HepG2 (cell line): ENCODE results near the gene SYT17. TPM values are rescaled to one million over a fixed set of nuclear protein-coding genes. Genes with fewer than 3 reads are reported as not detected.

Source experiments
- ATAC-seq: fragments of 200-7000 bp; cut with Tn5 transposase; 3 replicates; pipeline ENCODE4 v1.9.1; 2020; ENCODE audit warnings: mild to moderate bottlenecking, moderate library complexity
- BruUV-seq: library from RNA; stranded (reverse); fragments of 400-500 nt; replicated peaks from 2 replicates; lab custom pipeline; 2021; lab: Mats Ljungman, UMichigan
- CTCF ChIA-PET: fragments of 300-600 bp; formaldehyde crosslinking; extraction: SDS; loops from one replicate; lab custom pipeline; 2021; ENCODE audit warnings: low total read pairs, inconsistent platforms, low intra/inter-chr PET ratio; lab: Yijun Ruan, JAX
- POLR2A ChIA-PET: fragments of 350-600 bp; sonication (Branson Sonifier 250); formaldehyde crosslinking; loops from one replicate; lab custom pipeline; 2020; ENCODE audit warnings: antibody characterized with exemption, inconsistent platforms; lab: Yijun Ruan, JAX
- DNase-seq: peaks from one replicate; pipeline ENCODE4 v3.0.0-alpha.2; 2015; ENCODE audit warnings: low spot score
- FAIRE-seq: peaks from 3 replicates; lab custom pipeline; 2011; peaks lifted over from hg19 to GRCh38; lab: Jason Lieb, UNC
- H2AFZ ChIP-seq: one replicate; pipeline ENCODE4 v1.6.1; 2011; ENCODE audit warnings: low read length, inconsistent platforms
- H3K27ac ChIP-seq: fragments of 300-600 bp; 3 replicates; pipeline ENCODE4 v1.8.0; 2011; ENCODE audit warnings: mixed run types, mild to moderate bottlenecking, mixed read lengths, low read length, inconsistent platforms; ENCODE audit not compliant: insufficient read depth; ENCODE audit errors: extremely low read length
- H3K27me3 ChIP-seq, 2 experiments: fragments of 200-600 bp in 1 of 2; 2 replicates in 1 of 2; 3 replicates in 1 of 2; pipeline versions ENCODE4 v1.6.0 to v1.8.0; 2011; ENCODE audit warnings: low read length in 2 of 2, mild to moderate bottlenecking in 2 of 2, moderate library complexity in 2 of 2, inconsistent platforms in 1 of 2; ENCODE audit not compliant: insufficient read depth in 2 of 2, control insufficient read depth in 1 of 2
- H3K36me3 ChIP-seq, 2 experiments: fragments of 200-600 bp in 1 of 2; replicated peaks in 1 of 2; 2 replicates in 1 of 2; 3 replicates in 1 of 2; pipeline versions ENCODE4 v1.5.1 to v1.8.0; 2011; ENCODE audit warnings: low read length in 2 of 2, inconsistent platforms in 1 of 2; ENCODE audit not compliant: insufficient read depth in 2 of 2, control insufficient read depth in 1 of 2
- H3K4me1 ChIP-seq: 2 replicates; pipeline ENCODE4 v1.5.1; 2012; ENCODE audit warnings: low read length, inconsistent platforms; ENCODE audit not compliant: insufficient read depth
- H3K4me2 ChIP-seq: 2 replicates; pipeline ENCODE4 v1.6.0; 2011; ENCODE audit warnings: low read depth, low read length, inconsistent platforms
- H3K4me3 ChIP-seq, 3 experiments: fragments of 200-600 bp in 1 of 3; sonication (generic), shearing (Covaris generic) in 1 of 3; replicated peaks in 1 of 3; 2 replicates each; pipeline ENCODE4 v1.5.1; 2011 to 2016; ENCODE audit warnings: low read length in 3 of 3, inconsistent platforms in 2 of 3, low read depth in 2 of 3, mild to moderate bottlenecking in 2 of 3, control low read depth in 1 of 3, mixed read lengths in 1 of 3; ENCODE audit not compliant: insufficient read depth in 1 of 3
- H3K79me2 ChIP-seq: one replicate; pipeline ENCODE4 v1.6.1; 2011; ENCODE audit warnings: low read length, inconsistent platforms; ENCODE audit not compliant: insufficient read depth
- H3K9ac ChIP-seq: 2 replicates; pipeline ENCODE4 v1.6.0; 2011; ENCODE audit warnings: mild to moderate bottlenecking, low read depth, low read length, inconsistent platforms; ENCODE audit not compliant: insufficient read depth
- H3K9me3 ChIP-seq: 2 replicates; pipeline ENCODE4 v1.5.1; 2012; ENCODE audit warnings: mild to moderate bottlenecking, low read length
- H4K20me1 ChIP-seq: 2 replicates; pipeline ENCODE4 v1.6.0; 2011; ENCODE audit warnings: inconsistent platforms, mild to moderate bottlenecking, low read length, moderate library complexity; ENCODE audit not compliant: insufficient read depth
- AKNA ChIP-seq: sonication (generic); formaldehyde crosslinking; IDR thresholded peaks from 2 replicates; pipeline ENCODE4 v1.4.0; 2020; ENCODE audit warnings: missing genetic modification reagents, borderline replicate concordance
- BHLHE40 ChIP-seq: IDR thresholded peaks from 2 replicates; pipeline ENCODE4 v1.6.1; 2011; ENCODE audit warnings: low read length, improper control_type of control experiment
- KAT7 ChIP-seq: IDR thresholded peaks from 2 replicates; pipeline ENCODE4 v1.6.1; 2018; ENCODE audit warnings: borderline replicate concordance, missing compliant biosample characterization
- MAFF ChIP-seq: IDR thresholded peaks from 2 replicates; pipeline ENCODE4 v1.6.1; 2011; ENCODE audit warnings: low read depth, low read length, improper control_type of control experiment
- MXI1 ChIP-seq: IDR thresholded peaks from 3 replicates; pipeline ENCODE4 v1.6.1; 2012; ENCODE audit warnings: low read depth, low read length, inconsistent platforms, borderline replicate concordance
- NCOR1 ChIP-seq: fragments of 200-600 bp; sonication (generic); IDR thresholded peaks from 2 replicates; pipeline ENCODE4 v1.7.0; 2017; ENCODE audit warnings: antibody characterized with exemption, low read length, borderline replicate concordance
- RERE ChIP-seq: IDR thresholded peaks from 2 replicates; pipeline ENCODE4 v1.6.1; 2016; ENCODE audit warnings: low read depth, missing genetic modification reagents, missing compliant biosample characterization
- SMYD3 ChIP-seq: sonication (generic); formaldehyde crosslinking; IDR thresholded peaks from 2 replicates; pipeline ENCODE4 v1.8.1; 2023; ENCODE audit warnings: mild to moderate bottlenecking, missing genetic modification reagents
- ZNF224 ChIP-seq: sonication (generic); formaldehyde crosslinking; IDR thresholded peaks from 2 replicates; pipeline ENCODE4 v1.5.0; 2020; ENCODE audit warnings: mild to moderate bottlenecking, missing genetic modification reagents
- ZNF441 ChIP-seq: sonication (generic); formaldehyde crosslinking; IDR thresholded peaks from 2 replicates; pipeline ENCODE4 v1.7.0; 2021; ENCODE audit warnings: missing genetic modification reagents, borderline replicate concordance
- ZZZ3 ChIP-seq: sonication (generic); formaldehyde crosslinking; IDR thresholded peaks from 2 replicates; pipeline ENCODE4 v1.4.0; 2020; ENCODE audit warnings: missing genetic modification reagents, mild to moderate bottlenecking, borderline replicate concordance
- WGBS: methylation state at CpG from one replicate; pipeline ENCODE4 v1.1.6; 2017; ENCODE audit warnings: low lambda C conversion rate; 5-methylcytosine and 5-hydroxymethylcytosine counted together
- in situ Hi-C: cut with HindIII; loops from 2 replicates; pipeline ENCODE4 v1.10.0; 2017; ENCODE audit warnings: low pct_unique_long_range_greater_than_20kb; ENCODE audit not compliant: extremely low pct_ligation_motif_present
- intact Hi-C: fragments of 100-400 bp; cut with micrococcal nuclease; formaldehyde crosslinking; loops from one replicate; pipeline ENCODE4 v1.10.0; 2022; ENCODE audit not compliant: unreplicated experiment
- polyA plus RNA-seq, 8 experiments: library from polyadenylated mRNA; depleted of rRNA in 3 of 8; stranded (reverse) in 7 of 8; unstranded in 1 of 8; fragments of >200 nt; fragmentation: Illumina TruSeq in 4 of 8; extraction: Trizol in 4 of 8; gene quantifications; 2 replicates each; pipeline versions ENCODE4 v1.2.1 to v1.2.3, GENCODE V29; 2011 to 2016; ENCODE audit warnings: low read depth in 4 of 8, missing spikeins in 1 of 8, mixed read lengths in 1 of 8; ENCODE audit not compliant: insufficient read depth in 1 of 8
- total RNA-seq, 5 experiments: library from RNA; depleted of rRNA; stranded (reverse); fragments of >200 nt; fragmentation: Illumina TruSeq; extraction: Trizol; gene quantifications; 2 replicates each; pipeline ENCODE4 v1.2.3, GENCODE V29; 2016; ENCODE audit warnings: low read depth in 1 of 5
- TF ChIP-seq, protein P1 (sequence below): sonication (generic); formaldehyde crosslinking; IDR thresholded peaks from 2 replicates; pipeline ENCODE4 v1.5.0; 2020; ENCODE audit warnings: mild to moderate bottlenecking, missing genetic modification reagents

SYT17 gene
- total and polyA plus RNA-seq, 2 of the 13 experiments (the other 11 are each of a cell fraction or from before 2014, with no cell fraction given): 0.44 TPM; not detected in 1

DNA sequence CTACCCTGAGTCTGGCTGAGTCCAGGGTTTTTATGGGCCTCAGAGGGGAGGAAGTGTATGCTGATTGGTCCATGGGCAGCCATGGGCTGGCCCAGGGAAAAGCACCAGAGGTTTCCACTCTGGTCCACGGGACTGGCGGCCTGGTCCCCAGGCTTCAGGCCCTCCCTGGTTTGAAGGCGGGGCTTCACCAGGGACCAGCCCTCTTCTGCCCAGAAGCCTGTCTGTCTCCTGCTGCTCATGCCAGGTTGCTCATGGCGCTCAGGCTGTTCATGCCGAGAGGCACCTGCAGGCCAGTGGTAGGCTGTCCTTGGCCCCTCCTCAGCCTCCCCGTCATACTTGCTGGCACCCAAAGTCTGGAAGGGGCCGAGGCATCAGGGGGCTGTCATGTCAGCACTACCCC is 72.5 kb downstream of the SYT17 start:
- Histone ChIP-seq H3K79me2 (no peaks in the 10 kb centered on the region), H4K20me1 (no peaks in the 10 kb centered on the region), H3K9ac (no peak overlapping the region), H3K27me3 (peaks cover 0 to 7% of the 10 kb centered on the region in 2 experiments; a peak in 1 of 5 replicates), H3K4me3 (no peak overlapping the region), H3K36me3 (no peaks in the 10 kb centered on the region), H3K9me3 (peaks cover 6% of the 10 kb centered on the region; the same call in 1 of the 2 replicates), H3K4me1 (peaks cover 10% of the 10 kb centered on the region; the same call in 1 of the 2 replicates), H3K4me2 (no peak overlapping the region), H2AFZ (no peak overlapping the region), H3K27ac (no peak overlapping the region)
- intact Hi-C loops: no loop called here
- ChIA-PET POLR2A (no interaction called here), CTCF (no interaction called here)
- peak; percentile 16; the same call in 2 of the 3 replicates for ATAC-seq
- DNase-seq: no peak
- BruUV-seq: no TSS peak
- 63% methylated on average over 5 of the region's 7 CpGs for WGBS
- no peak for FAIRE-seq
- in situ Hi-C loops: no loop called here
- TF ChIP-seq AKNA (CRISPR knock-in tag) (no peak), ZNF224 (no peak), MXI1 (no peak), NCOR1 (no peak), RERE (CRISPR knock-in tag) (no peak), SMYD3 (no peak), ZNF441 (CRISPR knock-in tag) (no peak), MAFF (no peak), ZZZ3 (no peak), KAT7 (no peak), BHLHE40 (no peak)
- TF ChIP-seq, protein P1, sequence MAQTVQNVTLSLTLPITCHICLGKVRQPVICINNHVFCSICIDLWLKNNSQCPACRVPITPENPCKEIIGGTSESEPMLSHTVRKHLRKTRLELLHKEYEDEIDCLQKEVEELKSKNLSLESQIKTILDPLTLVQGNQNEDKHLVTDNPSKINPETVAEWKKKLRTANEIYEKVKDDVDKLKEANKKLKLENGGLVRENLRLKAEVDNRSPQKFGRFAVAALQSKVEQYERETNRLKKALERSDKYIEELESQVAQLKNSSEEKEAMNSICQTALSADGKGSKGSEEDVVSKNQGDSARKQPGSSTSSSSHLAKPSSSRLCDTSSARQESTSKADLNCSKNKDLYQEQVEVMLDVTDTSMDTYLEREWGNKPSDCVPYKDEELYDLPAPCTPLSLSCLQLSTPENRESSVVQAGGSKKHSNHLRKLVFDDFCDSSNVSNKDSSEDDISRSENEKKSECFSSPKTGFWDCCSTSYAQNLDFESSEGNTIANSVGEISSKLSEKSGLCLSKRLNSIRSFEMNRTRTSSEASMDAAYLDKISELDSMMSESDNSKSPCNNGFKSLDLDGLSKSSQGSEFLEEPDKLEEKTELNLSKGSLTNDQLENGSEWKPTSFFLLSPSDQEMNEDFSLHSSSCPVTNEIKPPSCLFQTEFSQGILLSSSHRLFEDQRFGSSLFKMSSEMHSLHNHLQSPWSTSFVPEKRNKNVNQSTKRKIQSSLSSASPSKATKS (CRISPR knock-in tag): no peak
